ENCODE data around the gene CRADD. TPM values are rescaled to one million over a fixed set of nuclear protein-coding genes. Genes with fewer than 3 reads are reported as not detected.
A peak's percentile ranks its signal among the peaks of the same experiment; 100 is the strongest.

CRADD gene
- total and polyA plus RNA-seq, 2 of the 4 experiments (the other 2 are of a cell fraction) = 11.1 to 14.0 TPM

DNA sequence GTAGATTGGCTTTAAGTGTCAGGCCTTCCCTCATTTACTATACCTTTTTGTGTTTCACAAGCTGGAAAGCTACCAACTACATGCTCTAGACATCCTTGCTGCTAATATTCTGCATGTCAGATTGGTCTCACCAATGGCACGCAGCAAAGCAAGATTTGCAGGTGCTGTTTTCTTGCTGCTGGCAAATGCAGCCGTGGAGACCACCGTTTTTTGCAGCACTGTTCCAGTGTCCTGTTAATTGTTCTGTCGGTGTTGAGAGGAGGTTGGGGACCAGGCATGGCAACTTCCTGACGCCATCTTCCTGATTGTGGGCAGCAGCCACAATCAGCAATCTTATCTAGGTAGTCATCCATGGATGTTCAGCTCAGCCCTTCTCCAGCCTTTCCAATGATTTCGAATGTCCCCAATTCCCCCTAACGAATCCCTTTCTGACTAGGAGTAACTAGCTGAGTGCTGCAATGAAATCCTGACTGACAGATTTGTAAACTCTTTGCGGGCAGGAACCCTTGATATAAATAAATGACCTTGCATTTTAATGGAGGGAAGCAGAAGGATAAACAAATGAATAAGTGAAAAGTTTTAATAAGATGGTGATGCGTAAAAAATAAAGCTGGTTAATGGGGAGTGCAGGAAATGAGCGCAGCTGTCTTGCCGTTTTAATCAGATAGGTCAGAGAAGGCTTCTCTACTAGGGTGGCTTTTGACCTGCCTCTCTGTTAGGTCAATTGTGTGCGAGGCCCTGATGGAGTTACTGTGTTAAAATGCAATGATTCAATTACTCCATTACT, 574 bp upstream of the CRADD start:
- Histone ChIP-seq H2AFZ (replicated peaks; ENCODE audit: low read length, poor library complexity) (peak overlapping the region; percentile 90), H3K79me1 (ENCODE audit: low read depth in 1 of 2, low read length in 2 of 2) (peaks cover 6 to 20% of the 10 kb centered on the region in 2 experiments; a peak in 3 of 4 replicates), H3K9me1 (ENCODE audit: insufficient read depth, low read length) (peaks cover 14% of the 10 kb centered on the region), H2AK9ac (replicated peaks; ENCODE audit: low read depth, low read length, poor library complexity) (no peak overlapping the region), H3K4ac (ENCODE audit: low read depth, low read length) (peak overlapping the region; percentile 87), H4K8ac (ENCODE audit: low read depth in 2 of 2, low read length in 2 of 2) (peak overlapping the region; percentile 91 to 99), H2BK20ac (ENCODE audit: low read depth, low read length) (peak overlapping the region; percentile 85; the same call in 1 of the 2 replicates), H2AK5ac (ENCODE audit: low read depth, low read length) (peak overlapping the region; percentile 77; the same call in 1 of the 2 replicates), H3K56ac (ENCODE audit: extremely low read depth, insufficient read depth, low read length) (peak overlapping the region; percentile 64), H3K14ac (replicated peaks; ENCODE audit: low read depth, low read length) (peak overlapping the region; percentile 93), H2BK5ac (ENCODE audit: low read depth, low read length, poor library complexity, severe bottlenecking) (peak overlapping the region; percentile 61), H3K4me3 (ENCODE audit: insufficient read depth, low read depth, low read length) (peak overlapping the region; percentile 36), H3K36me3 (ENCODE audit: control insufficient read depth, insufficient read depth, low read length) (no peaks in the 10 kb centered on the region), H3K27ac (ENCODE audit: insufficient read depth, low read length) (peak overlapping the region; percentile 51; the same call in 1 of the 2 replicates), H3K18ac (ENCODE audit: low read depth, low read length) (peak overlapping the region; percentile 57), H3K4me2 (ENCODE audit: low read depth, low read length) (peak overlapping the region; percentile 85), H3K4me1 (ENCODE audit: control insufficient read depth, insufficient read depth, low read length) (peaks cover 2% of the 10 kb centered on the region; the same call in 1 of the 2 replicates), H3K23ac (ENCODE audit: low read depth, low read length) (peak overlapping the region; percentile 66; the same call in 1 of the 2 replicates), H2BK15ac (ENCODE audit: low read depth, low read length) (peak overlapping the region; percentile 19; the same call in 2 of the 3 replicates), H4K20me1 (ENCODE audit: insufficient read depth, low read length) (no peaks in the 10 kb centered on the region), H4K91ac (ENCODE audit: insufficient read depth, low read depth, low read length) (peak overlapping the region; percentile 74), H4K5ac (ENCODE audit: low read depth, low read length) (peak overlapping the region; percentile 92), H3K27me3 (ENCODE audit: control insufficient read depth, insufficient read depth, low read length) (no peaks in the 10 kb centered on the region), H3K9ac (ENCODE audit: low read depth, low read length) (no peak overlapping the region), H3K9me3 (ENCODE audit: control insufficient read depth, insufficient read depth, low read length) (no peaks in the 10 kb centered on the region), H2BK120ac (ENCODE audit: low read depth, low read length) (peak overlapping the region; percentile 77)
- CTCF ChIA-PET = interaction anchor here (0.8 to 1.2 kb wide), 2 partner anchors 25 to 107 kb away, joined by 3 read pairs; no protein-coding TSS in a partner anchor
- POLR2A ChIA-PET (ENCODE audit: unreplicated experiment) = interaction anchor here (0.6 kb wide), 2 partner anchors 349 to 1934 kb away, joined by 3 to 4 read pairs; no protein-coding TSS in a partner anchor
- WGBS, 2 experiments (ENCODE audit: extremely low coverage in 2 of 2, insufficient read length in 1 of 2) = 34 to 100% methylated on average over 1 to 4 of the region's 12 CpGs
- in situ Hi-C loops (cut with MboI; ENCODE audit: low sequenced_read_pairs) (no loop called here), dilution Hi-C loops (cut with HindIII; ENCODE audit: low sequenced_read_pairs, unreplicated experiment) (no loop called here), intact Hi-C loops (cut with micrococcal nuclease) (loop anchor here (2.0 to 5.0 kb wide), 3 partner anchors 66 to 424 kb away; partner anchors contain the start of gene SOCS2)
- no peak for DNase-seq
- BruUV-seq (replicated peaks) = no TSS peak
- ATAC-seq (ENCODE audit: low read depth) = peak; percentile 20
- TF ChIP-seq MAFK (IDR thresholded peaks at IDR 0.05; ENCODE audit: low read depth, low read length) (no peak), MXI1 (IDR thresholded peaks at IDR 0.05; ENCODE audit: borderline replicate concordance, low read depth, low read length) (no peak), RFX5 (IDR thresholded peaks at IDR 0.05; ENCODE audit: low read depth, low read length) (no peak), NFE2L2 (IDR thresholded peaks at IDR 0.05; ENCODE audit: low read depth, low read length) (no peak), POLR2A (IDR thresholded peaks at IDR 0.05; ENCODE audit: low read depth, low read length) (no peak), BHLHE40 (IDR thresholded peaks at IDR 0.05; ENCODE audit: low read depth, low read length) (no peak), RCOR1 (IDR thresholded peaks at IDR 0.05; ENCODE audit: insufficient replicate concordance, low read length) (no peak), CEBPB (IDR thresholded peaks at IDR 0.05; ENCODE audit: low read depth, low read length) (no peak), FOS (IDR thresholded peaks at IDR 0.05; ENCODE audit: low read depth, low read length) (no peak), RAD21 (IDR thresholded peaks at IDR 0.05; ENCODE audit: low read length) (no peak), SMC3 (IDR thresholded peaks at IDR 0.05; ENCODE audit: low read depth, low read length) (no peak), CHD1 (IDR thresholded peaks at IDR 0.05; ENCODE audit: low read depth, low read length) (no peak)
- TF ChIP-seq, protein P1, sequence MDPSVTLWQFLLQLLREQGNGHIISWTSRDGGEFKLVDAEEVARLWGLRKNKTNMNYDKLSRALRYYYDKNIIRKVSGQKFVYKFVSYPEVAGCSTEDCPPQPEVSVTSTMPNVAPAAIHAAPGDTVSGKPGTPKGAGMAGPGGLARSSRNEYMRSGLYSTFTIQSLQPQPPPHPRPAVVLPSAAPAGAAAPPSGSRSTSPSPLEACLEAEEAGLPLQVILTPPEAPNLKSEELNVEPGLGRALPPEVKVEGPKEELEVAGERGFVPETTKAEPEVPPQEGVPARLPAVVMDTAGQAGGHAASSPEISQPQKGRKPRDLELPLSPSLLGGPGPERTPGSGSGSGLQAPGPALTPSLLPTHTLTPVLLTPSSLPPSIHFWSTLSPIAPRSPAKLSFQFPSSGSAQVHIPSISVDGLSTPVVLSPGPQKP (IDR thresholded peaks at IDR 0.05; ENCODE audit: borderline replicate concordance, low read depth, low read length) = no peak
- TF ChIP-seq, protein P2, sequence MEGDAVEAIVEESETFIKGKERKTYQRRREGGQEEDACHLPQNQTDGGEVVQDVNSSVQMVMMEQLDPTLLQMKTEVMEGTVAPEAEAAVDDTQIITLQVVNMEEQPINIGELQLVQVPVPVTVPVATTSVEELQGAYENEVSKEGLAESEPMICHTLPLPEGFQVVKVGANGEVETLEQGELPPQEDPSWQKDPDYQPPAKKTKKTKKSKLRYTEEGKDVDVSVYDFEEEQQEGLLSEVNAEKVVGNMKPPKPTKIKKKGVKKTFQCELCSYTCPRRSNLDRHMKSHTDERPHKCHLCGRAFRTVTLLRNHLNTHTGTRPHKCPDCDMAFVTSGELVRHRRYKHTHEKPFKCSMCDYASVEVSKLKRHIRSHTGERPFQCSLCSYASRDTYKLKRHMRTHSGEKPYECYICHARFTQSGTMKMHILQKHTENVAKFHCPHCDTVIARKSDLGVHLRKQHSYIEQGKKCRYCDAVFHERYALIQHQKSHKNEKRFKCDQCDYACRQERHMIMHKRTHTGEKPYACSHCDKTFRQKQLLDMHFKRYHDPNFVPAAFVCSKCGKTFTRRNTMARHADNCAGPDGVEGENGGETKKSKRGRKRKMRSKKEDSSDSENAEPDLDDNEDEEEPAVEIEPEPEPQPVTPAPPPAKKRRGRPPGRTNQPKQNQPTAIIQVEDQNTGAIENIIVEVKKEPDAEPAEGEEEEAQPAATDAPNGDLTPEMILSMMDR (conservative IDR thresholded peaks at IDR 0.05; ENCODE audit: low read depth, low read length) = no peak

Measured in IMR-90 (cell line).